ENCODE results near the gene MYO18B. TPM values are rescaled to one million over a fixed set of nuclear protein-coding genes. Genes with fewer than 3 reads are reported as not detected.

MYO18B gene
- total and polyA plus RNA-seq, 9 donors: 47.3 to 92.1 (median 74.7) TPM

DNA sequence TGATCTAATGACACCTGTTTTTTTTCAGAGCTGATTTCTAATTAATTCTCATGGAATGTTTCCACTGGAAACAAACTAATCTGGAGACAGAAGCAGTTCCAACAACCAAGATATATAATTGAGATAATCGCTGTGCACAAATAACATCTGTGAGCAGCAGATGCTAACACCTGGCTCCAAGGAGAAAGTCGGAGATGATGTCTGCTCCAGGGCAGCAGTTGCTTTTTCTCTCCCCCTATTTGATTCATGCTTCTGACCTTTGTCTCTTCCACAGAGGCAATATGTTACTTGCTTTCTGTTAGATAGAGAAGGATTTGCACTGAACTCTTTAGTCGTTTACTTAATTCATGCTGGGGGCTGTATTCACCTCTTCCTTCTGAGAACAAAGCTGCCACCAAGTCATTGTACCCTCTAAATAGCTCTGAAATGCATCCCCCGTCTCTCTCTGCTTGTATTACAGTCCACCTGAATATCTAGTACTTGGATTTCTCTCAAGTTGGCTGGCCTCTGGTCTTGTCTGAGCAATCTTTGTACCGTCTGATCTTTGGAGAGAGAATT is 187.4 kb downstream of the MYO18B start:
- Histone ChIP-seq H3K27me3 (ENCODE audit: control insufficient read depth, insufficient read depth, low read length) (no peaks in the 10 kb centered on the region), H3K4me3 (ENCODE audit: low read length) (no peak overlapping the region), H3K4me1 (ENCODE audit: control insufficient read depth, insufficient read depth, low read length) (no peaks in the 10 kb centered on the region), H3K27ac (ENCODE audit: low read length) (no peak overlapping the region), H3K36me3 (ENCODE audit: control insufficient read depth, insufficient read depth, low read length) (peaks cover 5% of the 10 kb centered on the region), H3K9me3 (replicated peaks; ENCODE audit: control insufficient read depth, low read depth, low read length) (no peaks in the 10 kb centered on the region)
- no peak for DNase-seq
- 64% methylated on average over 2 of the region's 5 CpGs for WGBS (ENCODE audit: insufficient coverage)

DNA sequence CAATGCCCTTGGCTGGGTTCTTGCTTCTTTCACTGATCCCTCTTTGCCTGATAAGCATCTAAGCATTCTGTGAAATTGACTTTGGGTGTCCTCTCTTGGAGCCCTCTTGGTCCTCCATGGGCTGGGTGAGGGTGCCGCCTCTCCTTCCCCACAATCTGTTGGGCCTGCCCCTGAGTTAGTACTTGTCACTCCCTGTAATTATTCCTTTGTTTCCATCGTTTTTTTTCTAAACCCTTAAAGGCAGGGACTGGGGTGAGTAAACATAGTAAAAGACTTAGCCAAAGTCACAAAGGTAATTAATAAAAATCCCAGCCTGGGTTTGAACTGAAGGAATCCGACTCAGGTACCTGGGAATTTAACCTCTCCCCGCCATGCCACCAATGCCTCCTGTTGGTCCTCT is 188.1 kb downstream of the MYO18B start:
- Histone ChIP-seq H3K27ac (ENCODE audit: low read length) (no peak overlapping the region), H3K27me3 (ENCODE audit: control insufficient read depth, insufficient read depth, low read length) (peaks cover 1% of the 10 kb centered on the region), H3K4me3 (ENCODE audit: low read length) (no peak overlapping the region), H3K9me3 (replicated peaks; ENCODE audit: control insufficient read depth, low read depth, low read length) (no peaks in the 10 kb centered on the region), H3K4me1 (ENCODE audit: control insufficient read depth, insufficient read depth, low read length) (no peaks in the 10 kb centered on the region), H3K36me3 (ENCODE audit: control insufficient read depth, insufficient read depth, low read length) (peaks cover 1% of the 10 kb centered on the region)
- no peak for DNase-seq
- WGBS (ENCODE audit: insufficient coverage): 79% methylated on average over 3 of the region's 4 CpGs

DNA sequence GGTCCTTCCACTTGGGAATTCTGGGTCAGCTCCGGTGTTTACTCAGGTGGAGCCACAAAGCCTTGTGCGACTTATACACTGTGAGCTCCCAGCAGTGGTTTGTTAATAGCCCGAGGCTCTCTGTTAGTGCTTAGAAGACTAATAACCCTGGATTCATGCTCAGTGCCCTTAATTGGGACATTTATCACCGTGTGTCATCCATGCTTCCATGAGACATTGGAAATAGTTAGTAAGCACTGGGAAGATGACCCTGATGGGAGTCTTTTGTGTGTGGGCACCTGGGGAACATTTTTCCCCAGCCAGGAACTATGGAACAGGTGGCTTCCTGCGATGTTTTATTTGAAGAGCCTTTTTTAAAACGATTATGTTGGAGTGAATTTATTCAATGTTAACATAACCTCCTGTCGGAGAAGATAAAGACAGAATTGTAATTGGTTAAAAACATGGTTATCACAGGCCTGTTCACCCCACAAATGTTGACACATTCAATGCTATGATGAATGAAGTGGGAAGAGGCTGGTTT is 188.9 kb downstream of the MYO18B start:
- H3K36me3 ChIP-seq (ENCODE audit: control insufficient read depth, insufficient read depth, low read length): peaks cover 9% of the 10 kb centered on the region
- WGBS (ENCODE audit: insufficient coverage): 59% methylated on average over 4 of the region's 7 CpGs
- no peaks in the 10 kb centered on the region for H3K9me3 ChIP-seq (replicated peaks; ENCODE audit: control insufficient read depth, low read depth, low read length)
- H3K4me3 ChIP-seq (ENCODE audit: low read length): no peak overlapping the region
- no peaks in the 10 kb centered on the region for H3K4me1 ChIP-seq (ENCODE audit: control insufficient read depth, insufficient read depth, low read length)
- DNase-seq: no peak
- peaks cover 5% of the 10 kb centered on the region for H3K27me3 ChIP-seq (ENCODE audit: control insufficient read depth, insufficient read depth, low read length)
- no peak overlapping the region for H3K27ac ChIP-seq (ENCODE audit: low read length)

DNA sequence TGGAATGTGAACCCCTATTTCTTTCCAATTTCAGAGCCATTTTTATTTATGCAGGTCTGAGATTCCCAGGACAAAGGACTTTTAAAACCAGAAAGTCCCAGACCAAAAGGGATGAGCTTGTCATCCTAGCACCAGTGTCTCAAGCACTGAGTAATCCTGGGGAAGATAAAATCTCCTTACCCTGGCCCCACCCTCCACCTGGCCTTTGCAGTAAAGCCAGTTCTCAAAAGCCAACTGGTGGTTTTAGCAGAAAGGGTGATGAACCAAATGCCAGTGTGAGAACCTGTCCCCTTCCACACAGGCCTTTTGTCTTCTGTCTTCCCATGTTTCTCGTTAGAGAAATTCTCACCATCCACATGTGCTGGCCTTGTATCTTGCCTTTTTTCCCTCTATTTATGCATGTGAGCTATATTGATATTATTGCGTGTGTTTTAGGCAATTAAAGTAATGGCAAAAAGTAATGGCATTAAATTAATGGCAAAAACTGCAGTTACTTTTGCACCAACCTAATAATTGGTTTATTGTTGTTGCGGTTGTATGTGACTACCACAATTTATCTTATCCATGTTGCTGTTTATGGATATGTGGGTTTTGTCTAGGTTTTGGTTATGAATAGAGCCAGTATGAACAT is 191.3 kb downstream of the MYO18B start:
- H3K4me3 ChIP-seq (ENCODE audit: low read length): no peak overlapping the region
- H3K27ac ChIP-seq (ENCODE audit: low read length): no peak overlapping the region
- DNase-seq: no peak
- WGBS (ENCODE audit: insufficient coverage): no CpG with 5 or more reads among the region's 3 CpGs
- H3K36me3 ChIP-seq (ENCODE audit: control insufficient read depth, insufficient read depth, low read length): peaks cover 14% of the 10 kb centered on the region
- peaks cover 5% of the 10 kb centered on the region for H3K27me3 ChIP-seq (ENCODE audit: control insufficient read depth, insufficient read depth, low read length)
- no peaks in the 10 kb centered on the region for H3K9me3 ChIP-seq (replicated peaks; ENCODE audit: control insufficient read depth, low read depth, low read length)
- H3K4me1 ChIP-seq (ENCODE audit: control insufficient read depth, insufficient read depth, low read length): no peaks in the 10 kb centered on the region

DNA sequence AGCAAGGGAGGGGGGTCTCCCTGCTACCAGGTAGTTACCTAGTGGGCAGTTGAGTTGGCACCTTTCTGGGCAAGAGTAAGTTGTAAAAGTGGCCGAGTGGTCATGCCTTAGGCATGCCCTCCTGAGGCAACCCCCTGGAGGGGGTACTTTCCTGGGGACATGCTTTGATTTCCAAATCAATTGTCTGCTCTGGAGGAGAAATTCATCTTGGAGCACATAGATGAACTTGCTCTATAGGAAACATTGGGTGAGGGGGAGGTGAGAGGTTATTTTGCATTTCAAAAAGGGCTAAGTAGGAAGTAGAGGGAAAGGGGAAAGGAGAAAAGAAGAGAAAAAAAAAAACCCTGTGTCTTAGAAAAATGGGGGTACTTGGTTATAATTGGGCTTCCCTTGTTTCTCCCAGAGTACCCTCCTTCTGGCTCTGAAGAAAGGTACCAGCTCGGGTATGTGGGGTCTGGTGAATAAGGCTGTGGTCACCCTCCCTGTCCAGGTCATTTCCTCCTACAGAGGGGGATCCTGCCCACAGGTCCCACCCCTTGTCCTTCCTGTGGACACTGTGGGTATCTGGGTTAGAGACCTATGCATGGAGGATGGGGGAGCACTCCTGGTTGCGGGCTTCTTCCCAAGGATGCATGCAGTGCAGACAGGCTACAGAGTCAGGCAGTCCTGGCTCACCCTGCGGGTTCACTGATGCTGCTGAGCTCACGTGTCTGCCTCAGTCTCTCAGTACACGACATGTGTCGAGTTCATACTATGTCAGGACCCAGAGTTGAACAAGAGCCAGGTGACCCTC is 193.5 kb downstream of the MYO18B start:
- WGBS (ENCODE audit: insufficient coverage): 45% methylated on average over 4 of the region's 7 CpGs
- no peak for DNase-seq

DNA sequence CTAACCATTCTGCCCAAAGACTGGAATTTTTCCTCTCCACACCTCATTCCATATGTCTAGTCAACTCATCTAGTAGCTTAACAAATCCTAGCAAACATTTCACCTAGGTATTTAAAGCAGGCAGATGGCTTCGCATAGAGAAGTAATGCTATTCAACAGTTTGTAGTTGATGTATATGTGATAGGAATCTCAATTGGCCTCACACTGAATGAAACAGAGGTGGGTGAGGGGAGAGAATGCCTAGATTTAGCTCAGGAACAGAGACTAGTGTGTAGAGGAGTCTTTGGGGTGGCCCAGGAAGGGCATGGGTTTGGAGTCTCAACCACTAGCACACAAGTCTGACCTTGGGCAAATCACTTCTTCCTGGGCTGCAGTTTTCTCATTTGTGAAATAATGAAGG is 196.2 kb downstream of the MYO18B start:
- H3K4me3 ChIP-seq (ENCODE audit: low read length): no peak overlapping the region
- peaks cover 18% of the 10 kb centered on the region for H3K4me1 ChIP-seq (ENCODE audit: control insufficient read depth, insufficient read depth, low read length)
- H3K9me3 ChIP-seq (replicated peaks; ENCODE audit: control insufficient read depth, low read depth, low read length): no peaks in the 10 kb centered on the region
- DNase-seq: no peak
- no peak overlapping the region for H3K27ac ChIP-seq (ENCODE audit: low read length)
- peaks cover 5% of the 10 kb centered on the region for H3K27me3 ChIP-seq (ENCODE audit: control insufficient read depth, insufficient read depth, low read length)
- 89% methylated on average over 1 of the region's 1 CpG for WGBS (ENCODE audit: insufficient coverage)
- H3K36me3 ChIP-seq (ENCODE audit: control insufficient read depth, insufficient read depth, low read length): peaks cover 19% of the 10 kb centered on the region

More for the DNA sequence above, 193.5 kb downstream of the MYO18B start:
- Histone ChIP-seq H3K4me3 (ENCODE audit: low read length) (no peak overlapping the region), H3K27me3 (ENCODE audit: control insufficient read depth, insufficient read depth, low read length) (peaks cover 5% of the 10 kb centered on the region), H3K36me3 (ENCODE audit: control insufficient read depth, insufficient read depth, low read length) (peaks cover 17% of the 10 kb centered on the region), H3K9me3 (replicated peaks; ENCODE audit: control insufficient read depth, low read depth, low read length) (no peaks in the 10 kb centered on the region), H3K4me1 (ENCODE audit: control insufficient read depth, insufficient read depth, low read length) (no peaks in the 10 kb centered on the region), H3K27ac (ENCODE audit: low read length) (no peak overlapping the region)

DNA sequence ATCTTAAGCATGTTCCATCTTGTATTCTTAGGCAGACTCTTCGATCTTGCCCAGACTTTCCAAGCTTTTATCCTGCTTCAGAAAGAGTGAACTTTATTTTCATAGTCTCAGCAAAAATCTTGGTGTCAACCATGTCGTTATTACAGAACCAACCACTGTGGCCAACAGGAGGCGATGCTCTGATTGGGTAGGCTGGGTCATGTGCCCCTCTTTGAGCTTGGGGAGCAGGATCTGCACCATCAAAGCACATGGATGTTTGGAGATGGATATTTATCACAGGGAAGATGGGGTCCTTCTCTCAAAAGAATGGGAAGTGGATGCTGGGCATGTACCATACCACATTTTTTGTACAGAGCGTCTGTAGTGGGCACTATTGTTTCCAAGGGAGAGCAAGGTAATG is 197.4 kb downstream of the MYO18B start:
- Histone ChIP-seq H3K4me3 (ENCODE audit: low read length) (no peak overlapping the region), H3K27me3 (ENCODE audit: control insufficient read depth, insufficient read depth, low read length) (peaks cover 5% of the 10 kb centered on the region), H3K4me1 (ENCODE audit: control insufficient read depth, insufficient read depth, low read length) (peaks cover 22% of the 10 kb centered on the region), H3K27ac (ENCODE audit: low read length) (no peak overlapping the region), H3K36me3 (ENCODE audit: control insufficient read depth, insufficient read depth, low read length) (peaks cover 19% of the 10 kb centered on the region), H3K9me3 (replicated peaks; ENCODE audit: control insufficient read depth, low read depth, low read length) (no peaks in the 10 kb centered on the region)
- WGBS (ENCODE audit: insufficient coverage): 90% methylated on average over 2 of the region's 4 CpGs
- DNase-seq: no peak

DNA sequence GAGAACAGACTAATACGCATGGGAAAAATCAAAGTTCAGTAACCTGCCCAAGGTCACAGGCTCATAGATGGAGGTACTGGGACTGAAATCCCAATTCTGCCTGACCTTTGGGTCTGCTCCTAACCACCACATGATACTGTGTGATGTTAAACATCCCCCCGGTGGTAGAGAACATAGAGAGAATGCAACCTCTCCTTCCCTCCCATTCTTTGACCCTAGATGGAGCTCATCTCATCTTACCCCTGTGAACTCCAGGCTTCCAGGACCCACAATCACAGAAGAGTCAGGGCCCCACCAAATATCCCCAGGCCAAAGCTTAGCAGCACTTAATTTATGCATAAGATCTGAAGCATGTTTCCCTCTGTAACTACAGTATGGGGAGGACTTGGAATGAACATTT is 198.5 kb downstream of the MYO18B start:
- WGBS (ENCODE audit: insufficient coverage): no CpG with 5 or more reads among the region's 2 CpGs
- Histone ChIP-seq H3K27ac (ENCODE audit: low read length) (no peak overlapping the region), H3K4me1 (ENCODE audit: control insufficient read depth, insufficient read depth, low read length) (peaks cover 22% of the 10 kb centered on the region), H3K4me3 (ENCODE audit: low read length) (no peak overlapping the region), H3K9me3 (replicated peaks; ENCODE audit: control insufficient read depth, low read depth, low read length) (no peaks in the 10 kb centered on the region), H3K27me3 (ENCODE audit: control insufficient read depth, insufficient read depth, low read length) (peaks cover 3% of the 10 kb centered on the region), H3K36me3 (ENCODE audit: control insufficient read depth, insufficient read depth, low read length) (peaks cover 16% of the 10 kb centered on the region)
- DNase-seq: no peak

DNA sequence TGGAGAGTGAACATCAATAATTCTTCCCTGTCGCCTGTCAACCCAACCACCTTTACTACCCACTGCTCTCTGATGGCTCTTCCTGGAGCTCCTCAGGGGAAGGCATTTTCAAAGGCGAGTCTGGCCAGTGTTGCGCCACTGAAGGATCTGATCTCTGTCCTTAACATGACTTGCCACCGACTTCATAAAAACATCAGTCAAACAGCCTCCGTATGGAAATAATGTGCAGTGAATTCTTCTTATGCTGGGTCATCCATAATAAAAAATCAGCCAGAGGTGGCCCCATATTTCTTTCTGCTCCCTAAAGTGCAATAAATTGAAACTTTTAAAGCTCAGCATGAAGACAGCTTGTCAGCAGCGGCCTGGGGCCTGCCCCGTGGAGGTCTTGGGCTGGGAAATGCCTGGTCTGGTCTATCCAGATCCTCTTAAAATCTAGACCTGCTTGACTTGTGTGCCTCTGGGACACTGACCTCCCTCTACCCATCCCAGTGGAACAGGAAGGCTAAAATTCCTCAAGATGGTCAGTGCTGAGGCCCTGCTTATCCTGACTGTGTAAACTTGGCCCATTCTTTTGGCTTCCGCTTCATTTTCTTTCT is 199.5 kb downstream of the MYO18B start:
- peak overlapping the region; percentile 91 for H3K27ac ChIP-seq (ENCODE audit: low read length)

More for the DNA sequence above, 199.5 kb downstream of the MYO18B start:
- H3K9me3 ChIP-seq (replicated peaks; ENCODE audit: control insufficient read depth, low read depth, low read length): no peaks in the 10 kb centered on the region
- peaks cover 12% of the 10 kb centered on the region for H3K36me3 ChIP-seq (ENCODE audit: control insufficient read depth, insufficient read depth, low read length)
- DNase-seq: no peak
- H3K4me1 ChIP-seq (ENCODE audit: control insufficient read depth, insufficient read depth, low read length): peaks cover 22% of the 10 kb centered on the region
- no peaks in the 10 kb centered on the region for H3K27me3 ChIP-seq (ENCODE audit: control insufficient read depth, insufficient read depth, low read length)
- no peak overlapping the region for H3K4me3 ChIP-seq (ENCODE audit: low read length)
- WGBS (ENCODE audit: insufficient coverage): 47% methylated on average over 3 of the region's 8 CpGs

All from muscle of leg (tissue), 11 donors.